PC-9 (cell line): Measurements from ENCODE around the gene GAK.

Experiments used
- CTCF ChIP-seq: fragments of 200-600 bp; sonication (generic); conservative IDR thresholded peaks from 2 replicates; pipeline ENCODE4 v1.6.1; 2017; ENCODE audit warnings: mixed run types, antibody characterized with exemption, mild to moderate bottlenecking, moderate library complexity
- EZH2 ChIP-seq: fragments of 200-600 bp; sonication (generic); IDR thresholded peaks from 2 replicates; pipeline ENCODE4 v1.8.0; 2017; ENCODE audit warnings: antibody characterized with exemption, low read depth

- TF ChIP-seq CTCF (peak; percentile 36; the same call in 1 of the 2 replicates), EZH2 (no peak)
Observed at GRCh38 chr4:891747-892146, 40.4 kb downstream of the GAK start.
